ENCODE data around the gene ANKRD44.
"Not testable (repeated sequence)": the region's sequence is repeated elsewhere in the genome, so short reads cannot be mapped to it uniquely, and the experiment has no call there.

ANKRD44 gene

GRCh38 chr2:197010200-197011020 is 300.2 kb downstream of the ANKRD44 start:
- no peak for ATAC-seq (ENCODE audit: insufficient read depth, low read depth)
- Histone ChIP-seq H2AFZ (ENCODE audit: low read depth, low read length) (no peak overlapping the region), H3K27me3 (ENCODE audit: insufficient read depth, low read length, poor library complexity) (no peaks in the 10 kb centered on the region), H4K20me1 (ENCODE audit: insufficient read depth, low read length) (no peaks in the 10 kb centered on the region), H3K4me1 (ENCODE audit: insufficient read depth, low read length) (peaks cover 13% of the 10 kb centered on the region), H3K27ac (ENCODE audit: low read length) (no peak overlapping the region), H3K9ac (ENCODE audit: low read depth, low read length) (no peak overlapping the region), H3K4me2 (ENCODE audit: insufficient read depth, low read length) (no peak overlapping the region), H3K9me3 (ENCODE audit: insufficient read depth, low read length, severe bottlenecking) (no peaks in the 10 kb centered on the region), H3K79me2 (ENCODE audit: insufficient read depth, low read length) (no peaks in the 10 kb centered on the region), H3K4me3 (ENCODE audit: low read depth in 1 of 2, low read length in 2 of 2) (no peak overlapping the region), H3K36me3 (ENCODE audit: insufficient read depth, low read length) (peaks cover 12% of the 10 kb centered on the region; the same call in 1 of the 2 replicates)
- TF ChIP-seq EZH2 (IDR thresholded peaks at IDR 0.05; ENCODE audit: borderline replicate concordance, low read depth, low read length, severe bottlenecking) (no peak), CTCF (IDR thresholded peaks at IDR 0.05; ENCODE audit: borderline replicate concordance, extremely low read depth, low read length, poor library complexity, severe bottlenecking) (no peak)
- no peak for DNase-seq

- H2AFZ ChIP-seq (ENCODE audit: low read depth, low read length); H3K9ac ChIP-seq (ENCODE audit: low read depth, low read length); H3K9me3 ChIP-seq (ENCODE audit: insufficient read depth, low read length, severe bottlenecking); H3K4me3 ChIP-seq (ENCODE audit: low read depth in 1 of 2, low read length in 2 of 2); H3K79me2 ChIP-seq (ENCODE audit: insufficient read depth, low read length); ATAC-seq (ENCODE audit: insufficient read depth, low read depth); H3K4me2 ChIP-seq (ENCODE audit: insufficient read depth, low read length); H3K27ac ChIP-seq (ENCODE audit: low read length); H3K27me3 ChIP-seq (ENCODE audit: insufficient read depth, low read length, poor library complexity); DNase-seq; H4K20me1 ChIP-seq (ENCODE audit: insufficient read depth, low read length): not testable (repeated sequence)
- Histone ChIP-seq H3K36me3 (ENCODE audit: insufficient read depth, low read length) (peaks cover 12% of the 10 kb centered on the region; the same call in 1 of the 2 replicates), H3K4me1 (ENCODE audit: insufficient read depth, low read length) (peaks cover 13% of the 10 kb centered on the region)
Measured at GRCh38 chr2:197008741-197009341, 301.7 kb downstream of the ANKRD44 start.

GRCh38 chr2:197007716-197008628 is 302.6 kb downstream of the ANKRD44 start:
- no peak overlapping the region for H2AFZ ChIP-seq (ENCODE audit: low read depth, low read length)
- DNase-seq = no peak
- no peak overlapping the region for H3K4me2 ChIP-seq (ENCODE audit: insufficient read depth, low read length)

More at GRCh38 chr2:197007716-197008628, 302.6 kb downstream of the ANKRD44 start:
- no peaks in the 10 kb centered on the region for H4K20me1 ChIP-seq (ENCODE audit: insufficient read depth, low read length)
- no peak overlapping the region for H3K4me3 ChIP-seq (ENCODE audit: low read depth in 1 of 2, low read length in 2 of 2)
- TF ChIP-seq CTCF (IDR thresholded peaks at IDR 0.05; ENCODE audit: borderline replicate concordance, extremely low read depth, low read length, poor library complexity, severe bottlenecking) = no peak
- TF ChIP-seq EZH2 (IDR thresholded peaks at IDR 0.05; ENCODE audit: borderline replicate concordance, low read depth, low read length, severe bottlenecking) = no peak
- H3K36me3 ChIP-seq (ENCODE audit: insufficient read depth, low read length) = peaks cover 12% of the 10 kb centered on the region; the same call in 1 of the 2 replicates
- no peaks in the 10 kb centered on the region for H3K9me3 ChIP-seq (ENCODE audit: insufficient read depth, low read length, severe bottlenecking)
- no peak for ATAC-seq (ENCODE audit: insufficient read depth, low read depth)
- H3K79me2 ChIP-seq (ENCODE audit: insufficient read depth, low read length) = no peaks in the 10 kb centered on the region
- no peak overlapping the region for H3K27ac ChIP-seq (ENCODE audit: low read length)
- no peaks in the 10 kb centered on the region for H3K27me3 ChIP-seq (ENCODE audit: insufficient read depth, low read length, poor library complexity)
- no peak overlapping the region for H3K9ac ChIP-seq (ENCODE audit: low read depth, low read length)
- H3K4me1 ChIP-seq (ENCODE audit: insufficient read depth, low read length) = peaks cover 13% of the 10 kb centered on the region
